Central memory CD8-positive, alpha-beta T cell (primary cell): ENCODE data around the gene CFAP90.

Experiments used
- ATAC-seq: fragments of 150-1000 bp; cut with Tn5 transposase; replicated peaks from 2 replicates; pipeline ENCODE4 v1.10.0; 2022; ENCODE audit warnings: mild to moderate bottlenecking, moderate FRiP score, moderate number of reproducible peaks; ENCODE audit not compliant: poor library complexity, severe bottlenecking; ENCODE audit errors: extremely low read depth
- DNase-seq, 2 donors: peaks; one replicate each; pipeline ENCODE4 v3.0.0; 2021; ENCODE audit warnings: low spot score in 2 of 2
- H3K27ac Mint-ChIP-seq: one replicate; pipeline ENCODE4 v1.8.0; 2022; ENCODE audit warnings: low read depth, mild to moderate bottlenecking, moderate library complexity, mixed read lengths
- H3K27me3 Mint-ChIP-seq: one replicate; pipeline ENCODE4 v1.8.0; 2022; ENCODE audit warnings: mixed read lengths
- H3K36me3 Mint-ChIP-seq: one replicate; pipeline ENCODE4 v1.8.0; 2022; ENCODE audit warnings: mild to moderate bottlenecking, moderate library complexity, mixed read lengths; ENCODE audit not compliant: insufficient read depth
- H3K4me1 Mint-ChIP-seq: one replicate; pipeline ENCODE4 v1.8.0; 2022; ENCODE audit warnings: mixed read lengths
- H3K4me3 Mint-ChIP-seq: one replicate; pipeline ENCODE4 v1.8.0; 2022; ENCODE audit warnings: mild to moderate bottlenecking, moderate library complexity, mixed read lengths
- H3K9me3 Mint-ChIP-seq: one replicate; pipeline ENCODE4 v1.8.0; 2022; ENCODE audit warnings: mixed read lengths

The CFAP90 gene

GRCh38 chr5:7876867-7877266 lies 25.9 kb upstream of the CFAP90 start:
- peak overlapping the region; percentile 80 for H3K27ac Mint-ChIP-seq
- H3K9me3 Mint-ChIP-seq: no peaks in the 10 kb centered on the region
- no peak overlapping the region for H3K4me3 Mint-ChIP-seq
- H3K36me3 Mint-ChIP-seq: peaks cover 46% of the 10 kb centered on the region
- H3K4me1 Mint-ChIP-seq: peaks cover 61% of the 10 kb centered on the region
- ATAC-seq (no peak), DNase-seq (no peak)
- H3K27me3 Mint-ChIP-seq: no peaks in the 10 kb centered on the region

DNA sequence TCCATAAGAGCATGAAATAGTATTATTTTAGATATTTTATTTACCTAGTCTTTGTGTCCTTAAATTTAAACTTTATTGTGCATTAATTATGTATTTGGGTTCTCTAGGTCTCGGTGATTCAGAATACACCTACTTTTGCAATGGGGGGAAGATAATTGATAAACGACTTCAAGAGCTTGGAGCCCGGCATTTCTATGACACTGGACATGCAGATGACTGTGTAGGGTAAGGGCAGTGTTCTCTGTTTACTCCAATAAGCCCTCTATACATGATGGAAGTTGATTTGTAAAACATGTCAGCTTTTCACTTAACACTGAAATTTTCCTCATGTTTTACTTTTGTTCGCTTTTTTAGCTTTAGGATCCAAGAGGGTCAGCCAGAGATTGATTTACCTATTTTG lies 24.2 kb upstream of the CFAP90 start:
- Mint-ChIP-seq H3K4me1 (peaks cover 62% of the 10 kb centered on the region), H3K27me3 (no peaks in the 10 kb centered on the region), H3K27ac (no peak overlapping the region), H3K36me3 (peaks cover 38% of the 10 kb centered on the region), H3K9me3 (no peaks in the 10 kb centered on the region), H3K4me3 (no peak overlapping the region)
- ATAC-seq (no peak), DNase-seq (no peak)

GRCh38 chr5:7874639-7875038 lies 23.7 kb upstream of the CFAP90 start:
- H3K9me3 Mint-ChIP-seq: no peaks in the 10 kb centered on the region
- H3K27me3 Mint-ChIP-seq: no peaks in the 10 kb centered on the region
- no peak overlapping the region for H3K27ac Mint-ChIP-seq
- ATAC-seq (no peak), DNase-seq (no peak)
- H3K4me1 Mint-ChIP-seq: peaks cover 67% of the 10 kb centered on the region
- peaks cover 38% of the 10 kb centered on the region for H3K36me3 Mint-ChIP-seq
- H3K4me3 Mint-ChIP-seq: no peak overlapping the region

GRCh38 chr5:7873216-7873615 lies 22.3 kb upstream of the CFAP90 start:
- Mint-ChIP-seq H3K4me3 (peak overlapping the region; percentile 65), H3K4me1 (peaks cover 72% of the 10 kb centered on the region), H3K27ac (peak overlapping the region; percentile 88), H3K9me3 (no peaks in the 10 kb centered on the region), H3K27me3 (no peaks in the 10 kb centered on the region), H3K36me3 (peaks cover 35% of the 10 kb centered on the region)
- DNase-seq (no peak), ATAC-seq (no peak)

- DNase-seq (no peak), ATAC-seq (no peak)
- no peaks in the 10 kb centered on the region for H3K9me3 Mint-ChIP-seq
- H3K36me3 Mint-ChIP-seq: peaks cover 32% of the 10 kb centered on the region
- H3K4me1 Mint-ChIP-seq: peaks cover 71% of the 10 kb centered on the region
- H3K27me3 Mint-ChIP-seq: no peaks in the 10 kb centered on the region
- peak overlapping the region; percentile 88 for H3K27ac Mint-ChIP-seq
- H3K4me3 Mint-ChIP-seq: peak overlapping the region; percentile 65
These were observed 21.7 kb upstream of the CFAP90 start for GRCh38 chr5:7872517-7873130.

DNA sequence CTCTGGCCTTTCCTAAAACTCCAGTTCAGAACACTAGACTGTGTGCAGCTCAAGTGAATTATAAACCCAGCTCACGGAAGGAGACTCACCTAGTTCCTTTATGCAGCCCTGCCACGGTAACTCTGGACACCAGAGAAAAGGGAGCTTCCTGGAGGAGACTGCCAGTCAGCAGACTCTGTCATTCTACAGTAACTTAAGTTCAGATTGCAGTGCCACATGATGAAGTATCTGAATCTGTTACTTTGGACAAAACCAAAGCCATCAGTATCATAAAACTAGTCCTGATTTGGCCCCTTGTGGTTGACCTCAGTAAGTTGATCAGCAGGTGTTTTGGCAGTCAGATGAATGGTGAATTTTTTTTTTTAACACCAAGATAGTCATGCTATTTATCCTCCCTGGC lies 20.7 kb upstream of the CFAP90 start:
- DNase-seq (no peak), ATAC-seq (no peak)
- peak overlapping the region; percentile 88 for H3K27ac Mint-ChIP-seq
- H3K4me1 Mint-ChIP-seq: peaks cover 70% of the 10 kb centered on the region
- no peaks in the 10 kb centered on the region for H3K27me3 Mint-ChIP-seq
- no peaks in the 10 kb centered on the region for H3K9me3 Mint-ChIP-seq
- H3K36me3 Mint-ChIP-seq: peaks cover 31% of the 10 kb centered on the region
- peak overlapping the region; percentile 92 for H3K4me3 Mint-ChIP-seq

- DNase-seq: no peak
- peak; percentile 30 for ATAC-seq
- Mint-ChIP-seq H3K27ac (peak overlapping the region; percentile 88), H3K27me3 (no peaks in the 10 kb centered on the region), H3K4me1 (peaks cover 70% of the 10 kb centered on the region), H3K36me3 (peaks cover 25% of the 10 kb centered on the region), H3K4me3 (peak overlapping the region; percentile 92), H3K9me3 (no peaks in the 10 kb centered on the region)
These were observed 18.7 kb upstream of the CFAP90 start for GRCh38 chr5:7869474-7870136.

DNA sequence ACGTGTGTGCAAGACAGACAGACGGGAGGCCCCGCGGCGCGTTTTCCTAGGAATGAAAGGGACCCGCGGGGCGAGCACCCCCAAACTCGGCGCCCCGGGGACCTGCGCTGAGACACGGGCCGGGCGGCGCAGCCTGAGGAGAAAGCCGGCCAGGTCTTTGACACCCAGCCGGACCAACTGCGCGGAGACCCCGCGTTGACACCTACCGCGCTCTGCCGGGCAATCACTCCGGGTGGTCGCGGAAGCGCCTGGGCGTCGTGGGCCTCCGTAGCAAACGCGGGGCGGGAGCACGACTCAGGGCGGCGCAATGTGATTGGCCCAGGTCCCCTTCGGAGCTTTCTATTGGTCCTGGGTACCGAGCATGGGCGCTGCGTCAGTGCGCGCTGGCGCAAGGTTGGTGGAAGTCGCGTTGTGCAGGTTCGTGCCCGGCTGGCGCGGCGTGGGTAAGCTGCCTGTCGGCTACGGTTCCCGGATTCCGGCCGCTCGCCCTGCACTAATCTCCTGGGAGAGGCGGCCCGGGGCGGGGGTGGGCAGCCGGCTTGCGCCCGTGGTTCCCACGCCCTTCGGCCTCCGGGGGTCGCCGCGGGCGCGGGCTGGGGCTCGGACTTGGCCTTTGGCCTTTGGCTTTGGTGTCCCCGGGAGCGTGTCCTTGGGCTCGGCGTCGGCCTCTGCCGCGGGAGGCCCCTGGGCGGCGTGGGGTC lies 18.0 kb upstream of the CFAP90 start, which contains the start of the genes FASTKD3 and MTRR:
Gene FASTKD3, minus strand, starts transcription at position 259 of the 701 bp plus-strand sequence. CDS start 948 bp downstream, outside the sequence.
Gene MTRR, plus strand, starts transcription at position 376 of the 701 bp plus-strand sequence. CDS start 1,647 bp downstream, outside the sequence.
- peaks cover 24% of the 10 kb centered on the region for H3K36me3 Mint-ChIP-seq
- H3K27ac Mint-ChIP-seq: peak within 1 kb of the TSS; percentile 88
- DNase-seq (peak; percentile 82 to 87), ATAC-seq (peak; percentile 99)
- peaks cover 66% of the 10 kb centered on the region for H3K4me1 Mint-ChIP-seq
- H3K9me3 Mint-ChIP-seq: no peaks in the 10 kb centered on the region
- peak within 1 kb of the TSS; percentile 92 for H3K4me3 Mint-ChIP-seq
- no peaks in the 10 kb centered on the region for H3K27me3 Mint-ChIP-seq

DNA sequence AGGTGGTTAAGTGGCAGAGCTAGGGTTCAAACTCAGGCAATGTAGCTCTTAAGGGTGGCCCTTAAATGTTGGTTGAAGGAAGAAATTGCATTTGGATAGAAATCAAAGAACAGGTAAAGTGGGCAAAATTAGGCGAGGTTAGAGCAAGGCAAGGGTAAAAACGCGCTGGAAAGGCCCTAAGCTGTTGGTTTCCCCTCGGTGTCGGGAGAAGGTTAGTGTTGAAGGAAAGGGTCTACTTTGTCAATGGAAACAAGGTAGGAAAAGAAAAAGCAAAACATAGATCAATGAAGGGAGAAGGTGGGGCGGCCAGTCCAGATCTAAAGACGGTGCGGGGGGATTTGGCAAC lies 17.5 kb upstream of the CFAP90 start:
- H3K27me3 Mint-ChIP-seq: no peaks in the 10 kb centered on the region
- H3K36me3 Mint-ChIP-seq: peaks cover 27% of the 10 kb centered on the region
- H3K4me1 Mint-ChIP-seq: peaks cover 61% of the 10 kb centered on the region
- peak overlapping the region; percentile 92 for H3K4me3 Mint-ChIP-seq
- peak overlapping the region; percentile 88 for H3K27ac Mint-ChIP-seq
- no peaks in the 10 kb centered on the region for H3K9me3 Mint-ChIP-seq
- DNase-seq (no peak), ATAC-seq (no peak)

DNA sequence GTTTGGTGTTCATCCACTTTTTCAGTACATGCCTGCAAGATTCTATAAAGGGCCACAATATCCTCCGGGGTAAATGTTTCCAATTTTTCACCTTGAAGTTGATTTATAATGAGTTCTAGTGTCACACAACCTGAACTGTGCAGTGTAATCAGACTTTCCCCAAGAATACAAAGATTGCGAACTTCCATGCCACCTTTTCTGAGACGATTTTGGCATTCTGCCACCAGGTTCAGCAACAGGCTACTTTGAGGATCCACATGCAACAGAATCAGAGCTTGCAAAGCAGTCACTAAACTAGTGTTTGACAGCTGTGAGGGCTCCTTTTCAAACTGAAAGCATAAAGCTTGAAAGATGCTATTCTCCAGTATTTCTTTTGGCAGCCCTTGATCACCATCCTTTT lies 16.3 kb upstream of the CFAP90 start:
- no peaks in the 10 kb centered on the region for H3K27me3 Mint-ChIP-seq
- H3K36me3 Mint-ChIP-seq: peaks cover 32% of the 10 kb centered on the region
- no peak for ATAC-seq
- H3K9me3 Mint-ChIP-seq: no peaks in the 10 kb centered on the region
- peaks cover 49% of the 10 kb centered on the region for H3K4me1 Mint-ChIP-seq
- H3K4me3 Mint-ChIP-seq: peak overlapping the region; percentile 92
- H3K27ac Mint-ChIP-seq: no peak overlapping the region
- DNase-seq: no peak

GRCh38 chr5:7866196-7866595 lies 15.3 kb upstream of the CFAP90 start:
- H3K36me3 Mint-ChIP-seq: peaks cover 38% of the 10 kb centered on the region
- no peak overlapping the region for H3K4me3 Mint-ChIP-seq
- DNase-seq (no peak), ATAC-seq (no peak)
- H3K9me3 Mint-ChIP-seq: no peaks in the 10 kb centered on the region
- peaks cover 39% of the 10 kb centered on the region for H3K4me1 Mint-ChIP-seq
- no peak overlapping the region for H3K27ac Mint-ChIP-seq
- no peaks in the 10 kb centered on the region for H3K27me3 Mint-ChIP-seq

DNA sequence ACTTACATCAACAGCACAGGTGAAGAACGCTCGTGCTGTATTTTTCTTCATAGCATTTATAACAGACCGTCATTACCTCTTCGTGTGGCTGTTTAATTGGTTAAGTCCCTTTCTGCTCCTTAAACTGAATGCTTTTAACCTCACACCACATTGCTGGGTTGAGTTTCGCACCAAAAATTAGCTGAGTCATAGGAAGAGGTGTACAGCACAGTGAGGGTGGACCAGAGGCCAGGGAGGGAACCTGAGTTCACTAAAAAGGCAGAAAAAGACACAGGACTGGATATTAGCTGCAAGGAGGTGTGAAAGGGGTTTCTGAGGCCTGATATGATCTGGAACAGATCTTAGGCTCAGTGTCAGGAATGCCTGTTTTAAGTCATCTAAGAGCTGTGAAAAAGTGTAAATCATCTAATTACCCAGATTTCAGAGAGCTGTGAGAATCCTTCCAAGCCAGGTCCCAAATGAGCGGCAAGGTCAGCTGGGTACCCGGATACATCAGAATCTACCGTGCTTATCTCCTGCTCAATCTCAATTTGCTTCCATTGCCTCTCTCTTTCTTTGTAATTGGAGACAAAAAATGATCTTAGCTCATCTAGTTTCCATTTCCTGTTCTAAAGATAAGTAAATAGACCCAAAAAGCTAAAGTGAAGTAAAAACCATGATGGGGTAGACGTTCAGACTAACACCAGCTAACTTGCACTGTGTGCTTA lies 7.1 kb upstream of the CFAP90 start:
- no peak for ATAC-seq
- DNase-seq: no peak
- Mint-ChIP-seq H3K9me3 (no peaks in the 10 kb centered on the region), H3K4me1 (peaks cover 6% of the 10 kb centered on the region), H3K4me3 (no peak overlapping the region), H3K27me3 (no peaks in the 10 kb centered on the region), H3K27ac (no peak overlapping the region), H3K36me3 (peaks cover 36% of the 10 kb centered on the region)
